ENCODE data around the gene ZNF665.

DNA sequence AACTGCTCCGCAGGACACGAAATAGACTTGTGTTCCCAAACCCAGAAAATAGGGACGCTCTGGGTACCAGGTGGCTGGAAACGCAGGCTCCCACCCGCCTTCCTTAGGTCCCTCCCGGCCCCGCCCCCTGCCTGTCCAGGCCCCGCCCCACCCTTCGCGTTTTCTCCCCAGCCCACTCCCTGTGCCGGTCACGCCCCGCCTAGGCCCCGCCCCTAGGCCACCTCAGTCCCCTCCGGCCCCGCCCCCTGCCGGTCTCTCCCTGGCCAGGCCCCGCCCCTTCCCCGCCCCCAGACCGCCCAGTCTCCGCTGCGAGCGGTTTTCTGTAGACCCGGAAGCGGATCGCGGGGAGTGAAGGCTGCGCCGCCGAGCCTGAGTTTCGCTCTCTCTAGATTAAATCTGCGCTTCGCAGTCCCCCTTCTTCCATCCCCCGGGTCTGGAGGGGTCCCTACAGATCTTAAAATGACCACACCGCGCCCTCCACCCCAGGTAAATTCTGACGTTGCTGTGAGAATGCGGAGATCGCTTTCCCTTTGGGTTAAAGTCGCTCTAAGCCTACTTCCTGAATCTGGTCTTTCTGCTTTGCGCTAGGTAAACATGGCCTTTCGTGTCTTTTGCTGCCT, 3.7 kb upstream of the ZNF665 start:
- TF ChIP-seq POLR2A (IDR thresholded peaks at IDR 0.05; ENCODE audit: low read length) (no peak), GATA1 (IDR thresholded peaks at IDR 0.05; ENCODE audit: low read depth, low read length) (no peak)
